HG02571 (cell line): Measurements from ENCODE around the gene TBX20.
"Not testable (repeated sequence)": the region's sequence is repeated elsewhere in the genome, so short reads cannot be mapped to it uniquely, and the experiment has no call there.

Experiments used
- ATAC-seq: cut with Tn5 transposase; IDR thresholded peaks from one replicate; pipeline ENCODE4 v1.9.1; 2021; ENCODE audit warnings: mild to moderate bottlenecking, moderate library complexity; ENCODE audit not compliant: unreplicated experiment

Gene TBX20

GRCh38 chr7:35255443-35256255 lies 1.7 kb upstream of the TBX20 start:
- no peak for ATAC-seq

GRCh38 chr7:35254496-35255442 lies 869 bp upstream of the TBX20 start:
- no peak for ATAC-seq

GRCh38 chr7:35253460-35253709 lies 515 bp downstream of the TBX20 start:
- ATAC-seq, result no peak

GRCh38 chr7:35252612-35253459 lies 1.1 kb downstream of the TBX20 start:
- no peak for ATAC-seq

GRCh38 chr7:35251606-35252310 lies 2.1 kb downstream of the TBX20 start:
- ATAC-seq, result no peak

- ATAC-seq, result no peak
These were observed 3.0 kb downstream of the TBX20 start for GRCh38 chr7:35250941-35251340.

GRCh38 chr7:35250452-35250851 lies 3.4 kb downstream of the TBX20 start:
- no peak for ATAC-seq

- ATAC-seq, result no peak
These were observed 4.4 kb downstream of the TBX20 start for GRCh38 chr7:35249537-35249907.

GRCh38 chr7:35248576-35249536 lies 5.0 kb downstream of the TBX20 start:
- ATAC-seq, result no peak

- no peak for ATAC-seq
These were observed 7.1 kb downstream of the TBX20 start for GRCh38 chr7:35246819-35247218.

GRCh38 chr7:35241884-35242283 lies 12.0 kb downstream of the TBX20 start:
- no peak for ATAC-seq

GRCh38 chr7:35241436-35241835 lies 12.5 kb downstream of the TBX20 start:
- no peak for ATAC-seq

- ATAC-seq, result not testable (repeated sequence)
These were observed 12.9 kb downstream of the TBX20 start for GRCh38 chr7:35241008-35241407.

GRCh38 chr7:35238456-35238855 lies 15.4 kb downstream of the TBX20 start:
- not testable (repeated sequence) for ATAC-seq

GRCh38 chr7:35232994-35233393 lies 20.9 kb downstream of the TBX20 start:
- ATAC-seq, result no peak

- ATAC-seq, result not testable (repeated sequence)
These were observed 22.7 kb downstream of the TBX20 start for GRCh38 chr7:35231221-35231620.

GRCh38 chr7:35229116-35229780 lies 24.7 kb downstream of the TBX20 start:
- ATAC-seq, result not testable (repeated sequence)

- ATAC-seq, result not testable (repeated sequence)
These were observed 25.3 kb downstream of the TBX20 start for GRCh38 chr7:35228496-35229051.

- not testable (repeated sequence) for ATAC-seq
These were observed 26.5 kb downstream of the TBX20 start for GRCh38 chr7:35227438-35227837.
